ENCODE measurements around the gene VSX1. TPM values are rescaled to one million over a fixed set of nuclear protein-coding genes. Genes with fewer than 3 reads are reported as not detected.

Gene VSX1
- total and polyA plus RNA-seq, 7 donors = 0.03 TPM; not detected in 6

DNA sequence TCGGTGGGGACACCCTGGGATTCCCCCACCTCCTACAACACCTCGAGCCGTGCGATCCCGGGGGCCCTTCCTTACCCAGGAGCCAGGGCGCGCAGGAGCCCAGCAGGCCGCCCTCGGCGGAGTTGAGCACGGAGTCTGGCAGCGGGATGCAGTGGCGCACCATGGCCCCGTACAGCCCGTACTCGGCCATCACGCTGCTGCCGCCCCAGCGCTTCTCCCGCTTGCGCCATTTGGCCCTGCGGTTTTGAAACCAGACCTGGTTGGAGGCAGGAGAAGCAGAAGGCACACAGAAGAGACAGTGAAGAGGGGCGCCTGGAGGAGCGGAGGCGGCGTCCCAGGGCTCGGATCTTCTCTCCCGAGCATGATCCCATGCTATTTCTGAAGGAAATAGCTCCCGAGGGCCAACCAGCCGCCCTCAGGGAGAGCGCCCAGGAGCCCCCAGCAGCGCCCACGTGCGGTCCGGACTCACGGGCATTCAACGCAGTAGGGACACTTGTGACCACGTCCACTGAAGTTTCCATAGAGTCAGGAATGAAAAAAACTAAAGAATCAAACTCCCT, 4.3 kb downstream of the VSX1 start:
- H3K4me1 ChIP-seq = peaks cover 0 to 24% (median 21%) of the 10 kb centered on the region in 4 donors
- 6 to 28% methylated on average over 38 of the region's 38 CpGs for WGBS, 2 donors
- peak overlapping the region in 1 of 4 donors; percentile 35 for H3K27ac ChIP-seq
- H3K36me3 ChIP-seq = no peaks in the 10 kb centered on the region
- no peaks in the 10 kb centered on the region for H3K9me3 ChIP-seq
- TF ChIP-seq EP300 (IDR thresholded peaks at IDR 0.05) (no peak), POLR2AphosphoS5 (IDR thresholded peaks at IDR 0.05) (peak in 1 of 4 donors; percentile 34), POLR2A (IDR thresholded peaks at IDR 0.05) (no peak)
- TF ChIP-seq, protein P1, sequence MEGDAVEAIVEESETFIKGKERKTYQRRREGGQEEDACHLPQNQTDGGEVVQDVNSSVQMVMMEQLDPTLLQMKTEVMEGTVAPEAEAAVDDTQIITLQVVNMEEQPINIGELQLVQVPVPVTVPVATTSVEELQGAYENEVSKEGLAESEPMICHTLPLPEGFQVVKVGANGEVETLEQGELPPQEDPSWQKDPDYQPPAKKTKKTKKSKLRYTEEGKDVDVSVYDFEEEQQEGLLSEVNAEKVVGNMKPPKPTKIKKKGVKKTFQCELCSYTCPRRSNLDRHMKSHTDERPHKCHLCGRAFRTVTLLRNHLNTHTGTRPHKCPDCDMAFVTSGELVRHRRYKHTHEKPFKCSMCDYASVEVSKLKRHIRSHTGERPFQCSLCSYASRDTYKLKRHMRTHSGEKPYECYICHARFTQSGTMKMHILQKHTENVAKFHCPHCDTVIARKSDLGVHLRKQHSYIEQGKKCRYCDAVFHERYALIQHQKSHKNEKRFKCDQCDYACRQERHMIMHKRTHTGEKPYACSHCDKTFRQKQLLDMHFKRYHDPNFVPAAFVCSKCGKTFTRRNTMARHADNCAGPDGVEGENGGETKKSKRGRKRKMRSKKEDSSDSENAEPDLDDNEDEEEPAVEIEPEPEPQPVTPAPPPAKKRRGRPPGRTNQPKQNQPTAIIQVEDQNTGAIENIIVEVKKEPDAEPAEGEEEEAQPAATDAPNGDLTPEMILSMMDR (IDR thresholded peaks at IDR 0.05) = no peak
- peak overlapping the region; percentile 4 to 39 (median 32) for H3K4me3 ChIP-seq
- peak; percentile 78 for DNase-seq
- peaks cover 15 to 64% (median 22%) of the 10 kb centered on the region in 3 donors for H3K27me3 ChIP-seq
- intact Hi-C loops (cut with DNase I) = no loop called here

DNA sequence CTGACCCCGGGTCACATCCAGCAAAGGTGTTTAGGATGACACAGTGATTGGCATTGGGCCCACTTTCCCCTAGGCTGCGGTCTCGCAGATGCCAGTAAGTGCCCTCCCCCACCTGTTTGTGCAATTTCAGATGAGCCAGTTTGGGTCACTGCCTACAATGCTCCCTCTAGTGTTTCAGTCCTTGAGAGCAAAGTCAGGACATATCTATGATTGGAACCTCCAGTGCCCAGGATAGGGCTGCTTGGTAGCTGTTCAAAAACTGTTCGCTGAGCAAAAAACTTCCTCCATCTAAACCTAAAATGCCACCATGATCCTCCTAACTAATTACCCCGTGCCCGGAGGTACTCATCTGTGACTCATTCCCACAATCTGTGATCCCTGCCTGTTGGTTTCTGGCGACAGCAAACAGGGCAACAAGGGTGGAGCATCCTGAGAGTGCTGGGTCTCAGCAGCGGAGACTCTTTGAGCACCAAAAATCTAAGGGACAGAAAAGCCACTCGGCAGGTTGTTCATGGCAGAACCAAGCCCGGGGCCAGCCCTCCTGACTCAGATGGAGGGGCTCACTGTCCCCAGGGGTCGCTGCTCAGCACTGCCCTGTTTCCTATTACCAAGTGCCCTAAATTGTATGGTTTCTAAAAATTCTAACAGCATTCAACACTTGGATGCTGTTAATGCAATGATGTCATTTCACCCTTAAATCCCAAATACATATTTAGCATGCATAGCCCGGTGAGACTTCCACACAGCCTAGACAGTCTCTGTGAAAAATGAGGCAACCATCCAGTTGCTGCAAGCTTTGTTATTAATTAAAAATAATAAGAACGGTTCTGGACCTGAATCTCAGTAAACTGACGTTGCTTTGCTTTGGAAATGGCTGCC, 5.0 kb downstream of the VSX1 start:
- Histone ChIP-seq H3K36me3 (no peaks in the 10 kb centered on the region), H3K4me1 (peaks cover 0 to 24% (median 19%) of the 10 kb centered on the region in 4 donors), H3K27me3 (peaks cover 12 to 62% (median 15%) of the 10 kb centered on the region in 3 donors), H3K27ac (no peak overlapping the region), H3K4me3 (peak overlapping the region in 3 of 4 donors; percentile 26 to 39 (median 39)), H3K9me3 (no peaks in the 10 kb centered on the region)
- intact Hi-C loops (cut with DNase I) = no loop called here
- no peak for DNase-seq
- 36 to 40% methylated on average over 14 of the region's 14 CpGs for WGBS, 2 donors
- TF ChIP-seq, protein P1 (IDR thresholded peaks at IDR 0.05) = no peak
- TF ChIP-seq POLR2A (IDR thresholded peaks at IDR 0.05) = no peak
- TF ChIP-seq EP300 (IDR thresholded peaks at IDR 0.05) = no peak
- TF ChIP-seq POLR2AphosphoS5 (IDR thresholded peaks at IDR 0.05) = no peak

DNA sequence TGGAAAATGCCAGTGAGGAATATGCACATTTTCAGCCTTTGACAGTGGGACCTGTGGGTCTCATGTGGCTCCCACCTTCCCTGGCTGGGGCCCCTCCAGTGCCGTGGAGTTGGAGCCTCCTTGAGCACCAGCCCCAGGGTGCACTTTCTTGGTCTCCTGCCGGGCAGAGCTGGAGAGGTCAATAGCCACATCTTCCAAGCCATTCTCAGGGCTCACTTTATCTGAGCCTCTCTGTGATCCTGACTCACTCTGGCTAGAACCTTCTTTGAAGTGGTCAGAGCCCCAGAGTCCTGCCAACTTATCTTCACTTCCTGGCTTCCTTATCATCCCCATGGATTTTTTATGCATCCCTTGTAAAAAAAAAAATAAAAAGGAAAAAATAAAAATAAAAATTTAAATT, 5.7 kb downstream of the VSX1 start:
- Histone ChIP-seq H3K27ac (no peak overlapping the region), H3K4me1 (peaks cover 0 to 17% (median 12%) of the 10 kb centered on the region in 4 donors), H3K36me3 (no peaks in the 10 kb centered on the region), H3K4me3 (no peak overlapping the region), H3K9me3 (no peaks in the 10 kb centered on the region), H3K27me3 (peaks cover 4 to 60% (median 7%) of the 10 kb centered on the region in 3 donors)
- TF ChIP-seq, protein P1 (IDR thresholded peaks at IDR 0.05) = no peak
- TF ChIP-seq POLR2A (IDR thresholded peaks at IDR 0.05) (no peak), EP300 (IDR thresholded peaks at IDR 0.05) (no peak), POLR2AphosphoS5 (IDR thresholded peaks at IDR 0.05) (no peak)
- DNase-seq = no peak
- 81 to 98% methylated on average over 2 of the region's 2 CpGs for WGBS, 2 donors
- intact Hi-C loops (cut with DNase I) = no loop called here

DNA sequence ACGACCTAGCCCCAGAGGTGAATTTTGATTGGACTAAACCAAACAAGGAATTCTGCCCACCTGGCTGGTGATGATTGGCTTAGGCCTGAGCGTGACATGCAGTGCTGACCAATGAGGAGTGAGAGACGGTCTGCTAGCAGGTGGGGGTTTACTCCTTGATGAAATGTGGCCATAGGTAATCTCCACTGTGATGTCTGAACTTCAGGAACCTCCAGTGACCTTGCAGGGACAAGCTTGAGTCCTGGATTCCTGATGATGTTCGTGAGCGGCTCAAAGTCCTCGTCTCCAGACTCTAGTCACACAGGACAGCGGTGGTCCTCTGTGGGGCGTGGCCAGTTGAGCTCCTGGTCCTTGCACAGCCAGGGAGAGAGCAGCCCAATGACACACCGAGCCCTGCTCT, 8.4 kb downstream of the VSX1 start:
- no peak for TF ChIP-seq POLR2A (IDR thresholded peaks at IDR 0.05)
- TF ChIP-seq EP300 (IDR thresholded peaks at IDR 0.05) = no peak
- no peak for TF ChIP-seq POLR2AphosphoS5 (IDR thresholded peaks at IDR 0.05)
- DNase-seq = no peak
- H3K9me3 ChIP-seq = no peaks in the 10 kb centered on the region
- no peaks in the 10 kb centered on the region for H3K36me3 ChIP-seq
- no peak overlapping the region for H3K4me3 ChIP-seq
- H3K4me1 ChIP-seq = peaks cover 0 to 16% (median 10%) of the 10 kb centered on the region in 4 donors
- H3K27me3 ChIP-seq = peaks cover 0 to 49% (median 0%) of the 10 kb centered on the region in 3 donors
- WGBS, 2 donors = 78 to 80% methylated on average over 9 of the region's 9 CpGs
- no peak overlapping the region for H3K27ac ChIP-seq
- intact Hi-C loops (cut with DNase I) = no loop called here

DNA sequence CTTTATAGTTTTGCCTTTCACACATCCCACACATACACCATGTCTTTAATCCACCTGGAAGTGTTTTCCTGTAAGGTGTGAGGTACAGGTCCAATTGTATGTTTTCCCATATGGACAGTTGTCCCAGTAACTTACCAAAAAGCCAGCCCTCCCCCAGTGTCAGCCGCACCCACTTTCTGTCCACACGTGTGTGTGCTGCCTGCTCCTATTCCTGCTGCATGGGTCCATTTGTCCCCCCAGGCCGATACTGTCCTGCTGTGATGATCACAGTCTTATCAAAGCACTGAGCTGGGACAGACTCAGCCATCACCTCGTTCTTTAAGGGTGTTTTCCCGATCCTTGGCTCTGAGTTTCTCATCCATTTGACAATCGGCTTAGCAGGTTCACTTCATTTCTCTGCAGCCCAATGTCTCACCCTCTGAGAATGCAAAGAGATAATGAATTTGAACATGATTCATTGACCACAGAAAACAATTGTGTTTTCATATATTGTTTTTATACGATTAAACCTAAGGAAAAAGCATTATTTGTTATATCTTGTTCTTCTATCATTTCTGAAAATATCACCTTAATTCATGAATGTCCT, 9.6 kb downstream of the VSX1 start:
- H3K27me3 ChIP-seq = peaks cover 0 to 46% (median 0%) of the 10 kb centered on the region in 3 donors
- WGBS, 2 donors = 59 to 64% methylated on average over 7 of the region's 7 CpGs
- TF ChIP-seq POLR2A (IDR thresholded peaks at IDR 0.05) (no peak), POLR2AphosphoS5 (IDR thresholded peaks at IDR 0.05) (no peak), EP300 (IDR thresholded peaks at IDR 0.05) (no peak)
- TF ChIP-seq, protein P1 (IDR thresholded peaks at IDR 0.05) = no peak
- no peak for DNase-seq
- no peaks in the 10 kb centered on the region for H3K36me3 ChIP-seq
- intact Hi-C loops (cut with DNase I) = no loop called here
- no peak overlapping the region for H3K27ac ChIP-seq
- peaks cover 0 to 7% (median 2%) of the 10 kb centered on the region in 4 donors for H3K4me1 ChIP-seq
- H3K4me3 ChIP-seq = no peak overlapping the region
- H3K9me3 ChIP-seq = no peaks in the 10 kb centered on the region

All from sigmoid colon (tissue), 7 donors.